ENCODE results near the gene COBLL1.
A peak's percentile ranks its signal among the peaks of the same experiment; 100 is the strongest.

The COBLL1 gene

GRCh38 chr2:164859251-164859818, 17.7 kb upstream of the COBLL1 start:
- DNase-seq (ENCODE audit: low read depth, low spot score): no peak

DNA sequence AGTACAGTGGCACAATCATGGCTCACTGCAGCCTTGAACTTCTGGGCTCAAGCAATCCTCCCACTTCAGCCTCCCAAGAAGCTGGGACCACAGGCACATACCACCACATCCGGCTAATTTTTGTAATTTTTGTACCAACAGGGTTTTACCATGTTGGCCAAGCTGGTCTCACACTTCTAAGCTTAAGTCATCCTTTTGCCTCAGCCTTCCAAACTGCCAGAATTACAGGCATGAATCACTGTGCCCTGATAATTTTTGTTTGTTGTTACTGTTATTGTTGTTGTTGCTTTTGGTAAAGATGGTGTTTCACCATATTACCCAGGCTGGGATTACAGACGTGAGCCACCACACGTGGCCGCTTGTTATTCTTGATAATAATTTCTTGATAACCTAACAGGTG, 10.5 kb upstream of the COBLL1 start:
- no peak for DNase-seq (ENCODE audit: low read depth, low spot score)

GRCh38 chr2:164850235-164850634, 8.6 kb upstream of the COBLL1 start:
- DNase-seq (ENCODE audit: low read depth, low spot score): no peak

DNA sequence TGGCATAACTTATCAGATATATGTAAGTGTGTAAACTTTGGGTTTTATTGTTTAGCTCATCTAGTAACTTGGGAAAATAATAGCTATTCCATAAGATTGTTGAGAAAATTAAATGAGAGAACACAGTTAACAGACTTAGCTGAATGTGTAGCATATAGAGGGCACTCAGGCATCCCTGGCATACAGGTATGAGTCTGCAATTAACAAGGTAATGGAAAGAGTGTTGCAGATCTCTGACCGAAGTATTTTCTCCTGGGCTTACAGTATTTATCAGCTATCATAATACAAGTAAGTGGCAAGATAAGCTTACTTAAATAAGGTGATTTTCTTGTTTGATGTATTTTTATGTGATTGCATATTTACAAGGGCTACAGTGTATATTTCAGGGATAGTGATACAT, 7.9 kb upstream of the COBLL1 start:
- DNase-seq (ENCODE audit: low read depth, low spot score): no peak

DNA sequence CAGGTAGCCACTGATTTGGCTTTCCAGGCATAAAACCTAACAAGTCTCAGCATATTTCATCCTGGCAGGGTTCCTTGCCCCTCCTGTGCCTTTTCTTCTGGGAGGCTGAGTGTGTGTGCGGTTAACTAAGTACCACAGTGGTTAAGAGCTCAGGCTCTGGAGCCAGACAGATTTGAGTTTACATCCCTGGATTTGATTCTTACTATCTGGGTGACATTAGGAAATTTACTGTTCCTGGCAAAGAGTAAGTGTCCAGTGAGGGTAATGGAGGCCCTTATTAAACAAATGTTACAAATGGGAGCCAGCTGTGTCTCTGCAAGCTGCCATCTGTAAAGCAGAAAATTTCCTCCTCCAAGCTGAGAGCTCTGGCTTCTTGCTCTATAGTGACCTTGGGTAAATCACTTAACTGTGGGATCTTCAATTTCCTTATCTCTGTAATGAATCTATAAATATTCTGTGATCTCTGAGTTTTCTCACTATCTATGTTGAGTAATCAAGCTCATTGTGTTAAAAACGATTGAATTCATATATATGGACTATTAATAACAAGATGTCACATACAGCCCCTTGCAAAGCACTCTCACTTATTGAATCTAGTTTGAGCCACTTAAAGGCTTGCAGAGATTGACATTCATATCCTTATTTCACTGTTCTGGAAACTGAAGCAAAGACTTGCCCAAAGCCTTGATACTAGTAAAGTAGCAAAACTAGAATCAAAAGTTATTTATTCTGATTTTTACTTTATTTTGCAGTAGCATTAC, 6.5 kb upstream of the COBLL1 start:
- DNase-seq (ENCODE audit: low read depth, low spot score): no peak

DNA sequence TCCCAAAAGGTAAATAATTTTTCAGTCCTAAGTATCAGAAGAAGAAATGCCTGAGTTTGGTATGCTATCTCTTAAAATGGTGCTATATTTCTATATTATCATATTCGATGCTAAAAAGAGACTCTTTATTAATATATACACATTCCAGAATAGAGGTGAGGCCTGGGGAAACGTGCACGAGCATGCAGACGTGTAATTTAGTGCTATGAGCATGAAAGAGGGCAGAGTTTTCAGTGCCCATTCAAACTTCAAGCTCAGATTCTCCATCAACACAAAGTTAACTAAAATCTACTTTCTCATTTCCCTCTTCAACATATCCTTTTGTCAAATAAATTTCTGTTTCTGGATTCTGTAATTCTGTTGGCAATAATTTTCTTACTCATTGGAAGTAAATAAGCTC, 5.7 kb upstream of the COBLL1 start:
- DNase-seq (ENCODE audit: low read depth, low spot score): no peak

GRCh38 chr2:164846276-164846675, 4.7 kb upstream of the COBLL1 start:
- no peak for DNase-seq (ENCODE audit: low read depth, low spot score)

GRCh38 chr2:164843346-164843911, 1.8 kb upstream of the COBLL1 start:
- DNase-seq (ENCODE audit: low read depth, low spot score): no peak

- DNase-seq (ENCODE audit: low read depth, low spot score): no peak
These were observed 972 bp upstream of the COBLL1 start for GRCh38 chr2:164842624-164842966.

GRCh38 chr2:164840930-164841718, 499 bp downstream of the COBLL1 start:
- DNase-seq (ENCODE audit: low read depth, low spot score): peak; percentile 81

GRCh38 chr2:164840458-164840929, 1.1 kb downstream of the COBLL1 start:
- no peak for DNase-seq (ENCODE audit: low read depth, low spot score)

DNA sequence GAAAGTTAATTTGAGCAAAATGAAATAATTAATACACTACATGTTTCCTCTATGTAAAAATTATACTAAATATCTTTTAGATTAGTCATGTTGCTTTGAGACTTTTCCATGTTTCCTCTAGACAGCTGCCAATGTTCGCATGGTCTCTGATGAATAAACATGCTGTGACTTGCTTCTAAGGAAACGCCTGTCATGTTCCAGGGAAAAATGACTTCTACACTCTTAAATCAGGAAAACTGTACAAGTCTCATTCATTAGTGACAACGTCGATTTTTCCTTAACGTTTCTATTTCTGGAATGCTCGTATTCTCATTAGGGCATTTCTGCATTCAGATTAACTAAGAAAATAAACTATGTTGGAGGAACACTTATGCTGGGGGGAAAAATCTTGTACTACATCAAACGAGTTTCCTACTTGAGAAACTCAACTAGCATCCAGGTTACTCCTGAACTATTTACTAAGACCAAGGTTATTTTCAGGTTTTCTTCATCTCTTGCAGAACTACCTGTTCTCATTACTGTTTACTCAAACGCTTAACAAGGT, 1.6 kb downstream of the COBLL1 start:
- no peak for DNase-seq (ENCODE audit: low read depth, low spot score)

- no peak for DNase-seq (ENCODE audit: low read depth, low spot score)
These were observed 3.8 kb downstream of the COBLL1 start for GRCh38 chr2:164837807-164838206.

GRCh38 chr2:164836907-164837306, 4.7 kb downstream of the COBLL1 start:
- no peak for DNase-seq (ENCODE audit: low read depth, low spot score)

- no peak for DNase-seq (ENCODE audit: low read depth, low spot score)
These were observed 6.3 kb downstream of the COBLL1 start for GRCh38 chr2:164835302-164835701.

DNA sequence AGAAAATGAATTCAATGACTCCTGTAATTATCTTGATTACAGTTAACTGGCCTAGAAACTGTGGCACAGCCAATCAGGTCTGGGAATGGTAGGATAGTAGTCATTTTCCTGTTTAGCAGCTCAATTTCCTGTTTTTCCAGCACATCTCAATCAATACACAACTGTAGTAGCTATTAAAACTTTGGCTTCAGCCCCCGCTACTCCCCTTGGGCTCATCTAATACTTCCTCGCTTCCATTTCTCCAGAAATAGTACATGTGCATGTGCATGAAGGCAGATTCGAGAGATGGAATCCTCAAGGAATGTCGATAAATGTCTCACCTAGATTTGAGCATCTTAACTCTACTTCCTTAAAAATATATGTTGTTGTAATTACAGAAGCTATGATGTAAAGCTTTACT, 9.7 kb downstream of the COBLL1 start:
- no peak for DNase-seq (ENCODE audit: low read depth, low spot score)

DNA sequence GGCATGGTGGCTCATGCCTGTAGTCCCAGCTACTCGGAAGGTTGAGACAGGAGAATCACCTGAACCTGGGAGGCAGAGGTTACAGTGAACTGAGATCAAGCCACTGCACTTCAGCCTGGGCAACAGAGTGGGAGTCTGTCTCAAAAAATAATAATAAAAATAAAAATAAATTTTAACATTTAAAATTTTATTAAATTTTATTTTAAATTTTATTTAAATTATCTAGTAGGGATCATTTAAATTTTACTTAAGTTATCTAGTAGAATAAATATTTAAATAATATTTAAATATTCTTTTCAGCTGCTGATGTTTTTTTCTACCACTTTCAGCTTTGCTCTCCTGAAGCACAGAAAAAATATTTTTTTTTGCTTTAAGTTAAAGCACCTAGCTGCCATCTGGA, 10.4 kb downstream of the COBLL1 start:
- no peak for DNase-seq (ENCODE audit: low read depth, low spot score)

- no peak for DNase-seq (ENCODE audit: low read depth, low spot score)
These were observed 15.1 kb downstream of the COBLL1 start for GRCh38 chr2:164826293-164827243.

DNA sequence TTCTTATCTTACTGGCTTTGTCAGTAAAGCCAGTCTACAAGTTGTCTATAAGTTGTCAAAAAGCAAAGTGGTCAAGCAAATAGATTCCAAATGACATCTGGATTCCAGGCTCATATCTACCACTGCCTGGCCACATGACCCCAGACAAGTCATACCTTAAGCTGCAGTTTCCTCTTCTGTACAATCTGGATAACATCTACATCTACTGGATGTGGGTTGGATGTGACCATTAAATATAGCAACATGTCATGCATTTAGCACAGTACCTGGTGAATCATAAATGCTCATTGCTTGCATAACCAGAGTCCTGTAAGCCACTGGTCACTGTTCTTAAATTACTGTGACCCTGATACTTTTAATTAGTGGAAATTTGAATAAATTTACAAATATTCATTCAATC, 16.8 kb downstream of the COBLL1 start:
- no peak for DNase-seq (ENCODE audit: low read depth, low spot score)

DNA sequence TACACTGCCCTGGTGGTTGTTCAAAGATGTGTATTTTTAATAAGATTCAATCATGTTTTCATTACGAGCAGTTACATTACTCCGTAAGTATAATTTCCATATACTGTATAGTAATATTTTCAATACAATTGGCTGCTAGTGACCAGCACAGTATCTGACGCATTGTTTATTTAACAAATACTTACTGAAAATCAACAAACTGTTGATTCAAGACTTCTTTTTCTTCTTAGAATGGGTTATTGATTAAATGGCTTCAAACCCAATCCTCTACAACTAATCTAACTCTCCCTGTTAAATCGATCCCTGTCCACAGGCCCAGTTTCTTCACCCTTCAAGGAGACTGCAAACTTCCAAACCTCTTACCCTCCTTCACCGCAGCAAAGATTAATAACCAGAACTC, 18.5 kb downstream of the COBLL1 start:
- DNase-seq (ENCODE audit: low read depth, low spot score): no peak

DNA sequence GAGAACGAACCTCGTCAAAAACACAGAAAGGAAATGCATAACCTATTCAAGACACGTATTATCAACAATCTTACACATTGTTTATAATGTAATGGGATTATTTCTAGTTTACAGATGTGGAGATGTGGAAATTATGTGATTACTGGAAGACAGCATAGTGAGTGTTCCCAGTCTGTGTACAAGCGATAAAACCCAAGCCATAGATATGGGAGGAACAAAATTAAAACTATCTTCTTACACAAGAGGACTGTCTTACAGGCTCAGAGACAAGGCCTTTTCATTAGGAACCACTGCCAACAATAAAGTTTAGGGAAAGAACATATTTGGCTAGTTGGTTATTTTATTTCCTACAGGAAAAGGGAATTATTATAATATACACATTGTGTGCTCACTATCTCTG, 20.3 kb downstream of the COBLL1 start:
- DNase-seq (ENCODE audit: low read depth, low spot score): no peak
